Skeletal muscle tissue (tissue), 4 donors: ENCODE results near the gene APOM. TPM values are rescaled to one million over a fixed set of nuclear protein-coding genes. Genes with fewer than 3 reads are reported as not detected.

Source experiments
- H3K27ac ChIP-seq: one replicate; pipeline ENCODE4 v1.7.0; 2013; ENCODE audit warnings: mild to moderate bottlenecking, low read depth, low read length, inconsistent platforms
- H3K27me3 ChIP-seq, 3 donors: one replicate each; pipeline ENCODE4 v1.7.0; 2013; ENCODE audit warnings: low read length in 3 of 3; ENCODE audit not compliant: control insufficient read depth in 3 of 3, insufficient read depth in 3 of 3
- H3K36me3 ChIP-seq, 3 donors: one replicate each; pipeline ENCODE4 v1.7.0; 2013; ENCODE audit warnings: low read length in 3 of 3; ENCODE audit not compliant: control insufficient read depth in 3 of 3, insufficient read depth in 3 of 3
- H3K4me1 ChIP-seq, 3 donors: one replicate each; pipeline ENCODE4 v1.7.0; 2013; ENCODE audit warnings: low read length in 3 of 3, mild to moderate bottlenecking in 3 of 3; ENCODE audit not compliant: control insufficient read depth in 3 of 3, insufficient read depth in 3 of 3
- H3K4me3 ChIP-seq, 3 donors: one replicate each; pipeline ENCODE4 v1.7.0; 2013; ENCODE audit warnings: low read length in 3 of 3
- H3K9ac ChIP-seq, 3 donors: one replicate each; pipeline ENCODE4 v1.7.0; 2013; ENCODE audit warnings: low read length in 3 of 3, mild to moderate bottlenecking in 3 of 3, moderate library complexity in 2 of 3, low read depth in 1 of 3
- H3K9me3 ChIP-seq, 3 donors: one replicate each; pipeline ENCODE4 v1.7.0; 2013; ENCODE audit warnings: low read length in 3 of 3; ENCODE audit not compliant: control insufficient read depth in 3 of 3
- total RNA-seq: library from RNA; depleted of rRNA; stranded (reverse); fragments of >200 nt; gene quantifications from one replicate; pipeline ENCODE4 v1.2.3, GENCODE V29; 2014
- donor health status: Osteomylitis.

The APOM gene
- total RNA-seq, 1 donor from 2014 or later: 1.0 TPM

- peaks cover 0 to 6% (median 4%) of the 10 kb centered on the region in 3 donors for H3K4me1 ChIP-seq
- no peak overlapping the region for H3K9ac ChIP-seq
- peaks cover 81 to 90% (median 88%) of the 10 kb centered on the region in 3 donors for H3K36me3 ChIP-seq
Observed at GRCh38 chr6:31639449-31639861, 16.2 kb upstream of the APOM start.

GRCh38 chr6:31640612-31641011 lies 15.1 kb upstream of the APOM start:
- Histone ChIP-seq H3K4me1 (peaks cover 0 to 6% (median 4%) of the 10 kb centered on the region in 3 donors), H3K4me3 (no peak overlapping the region), H3K9me3 (no peaks in the 10 kb centered on the region), H3K27me3 (no peaks in the 10 kb centered on the region), H3K27ac (no peak overlapping the region), H3K9ac (no peak overlapping the region), H3K36me3 (peaks cover 81 to 89% (median 88%) of the 10 kb centered on the region in 3 donors)

More at GRCh38 chr6:31639449-31639861, 16.2 kb upstream of the APOM start:
- H3K27ac ChIP-seq: peak overlapping the region; percentile 25
- no peaks in the 10 kb centered on the region for H3K9me3 ChIP-seq
- H3K27me3 ChIP-seq: no peaks in the 10 kb centered on the region
- H3K4me3 ChIP-seq: no peak overlapping the region

- peaks cover 0 to 6% (median 4%) of the 10 kb centered on the region in 3 donors for H3K4me1 ChIP-seq
- no peak overlapping the region for H3K4me3 ChIP-seq
- H3K27ac ChIP-seq: no peak overlapping the region
- no peaks in the 10 kb centered on the region for H3K27me3 ChIP-seq
- peaks cover 80 to 89% (median 88%) of the 10 kb centered on the region in 3 donors for H3K36me3 ChIP-seq
- no peaks in the 10 kb centered on the region for H3K9me3 ChIP-seq
- H3K9ac ChIP-seq: no peak overlapping the region
Observed at GRCh38 chr6:31641370-31641769, 14.3 kb upstream of the APOM start.

- no peak overlapping the region for H3K27ac ChIP-seq
- no peaks in the 10 kb centered on the region for H3K9me3 ChIP-seq
- no peak overlapping the region for H3K4me3 ChIP-seq
- no peak overlapping the region for H3K9ac ChIP-seq
- H3K27me3 ChIP-seq: no peaks in the 10 kb centered on the region
- peaks cover 0 to 3% (median 1%) of the 10 kb centered on the region in 3 donors for H3K4me1 ChIP-seq
- peaks cover 82 to 88% (median 86%) of the 10 kb centered on the region in 3 donors for H3K36me3 ChIP-seq
Observed at GRCh38 chr6:31642798-31643570, 12.7 kb upstream of the APOM start.

GRCh38 chr6:31643818-31644454 lies 11.8 kb upstream of the APOM start:
- Histone ChIP-seq H3K4me3 (no peak overlapping the region), H3K27me3 (no peaks in the 10 kb centered on the region), H3K36me3 (peaks cover 90 to 91% (median 91%) of the 10 kb centered on the region in 3 donors), H3K27ac (no peak overlapping the region), H3K9me3 (no peaks in the 10 kb centered on the region), H3K9ac (peak overlapping the region in 1 of 3 donors; percentile 50), H3K4me1 (no peaks in the 10 kb centered on the region)

- H3K27ac ChIP-seq: no peak overlapping the region
Observed at GRCh38 chr6:31645325-31645724, 10.4 kb upstream of the APOM start.

GRCh38 chr6:31651602-31652191 lies 4.0 kb upstream of the APOM start:
- Histone ChIP-seq H3K36me3 (peaks cover 40 to 52% (median 47%) of the 10 kb centered on the region in 3 donors), H3K4me3 (peak overlapping the region; percentile 96 to 98 (median 96)), H3K4me1 (peaks cover 17 to 23% (median 20%) of the 10 kb centered on the region in 3 donors), H3K9ac (peak overlapping the region; percentile 93 to 99 (median 98)), H3K27me3 (no peaks in the 10 kb centered on the region), H3K9me3 (no peaks in the 10 kb centered on the region), H3K27ac (peak overlapping the region; percentile 99)

More at GRCh38 chr6:31645325-31645724, 10.4 kb upstream of the APOM start:
- Histone ChIP-seq H3K9ac (no peak overlapping the region), H3K27me3 (no peaks in the 10 kb centered on the region), H3K4me1 (no peaks in the 10 kb centered on the region), H3K9me3 (no peaks in the 10 kb centered on the region), H3K36me3 (peaks cover 83 to 87% (median 86%) of the 10 kb centered on the region in 3 donors), H3K4me3 (no peak overlapping the region)

- Histone ChIP-seq H3K9me3 (no peaks in the 10 kb centered on the region), H3K27me3 (no peaks in the 10 kb centered on the region), H3K27ac (peak overlapping the region; percentile 99), H3K9ac (peak overlapping the region; percentile 93 to 99 (median 98)), H3K36me3 (peaks cover 35 to 51% (median 41%) of the 10 kb centered on the region in 3 donors), H3K4me3 (peak overlapping the region; percentile 96 to 98 (median 96)), H3K4me1 (peaks cover 20 to 34% (median 29%) of the 10 kb centered on the region in 3 donors)
Observed at GRCh38 chr6:31652925-31653724, 2.6 kb upstream of the APOM start.

GRCh38 chr6:31654574-31655348 lies 933 bp upstream of the APOM start:
- Histone ChIP-seq H3K27ac (no peak overlapping the region), H3K27me3 (no peaks in the 10 kb centered on the region), H3K9ac (no peak overlapping the region), H3K4me3 (no peak overlapping the region), H3K36me3 (peaks cover 18 to 36% (median 26%) of the 10 kb centered on the region in 3 donors), H3K4me1 (peaks cover 36 to 50% (median 46%) of the 10 kb centered on the region in 3 donors), H3K9me3 (no peaks in the 10 kb centered on the region)
